Bronchus fibroblast of lung (primary cell): Measurements from ENCODE around the gene IDUA. TPM values are rescaled to one million over a fixed set of nuclear protein-coding genes. Genes with fewer than 3 reads are reported as not detected.

Source experiments
- total RNA-seq: library from RNA; depleted of rRNA; stranded (reverse); fragments of >200 nt; gene quantifications from 2 replicates; pipeline ENCODE4 v1.2.3, GENCODE V29; 2015

IDUA gene
- 1.0 and 4.8 TPM in 2 replicates for total RNA-seq

DNA sequence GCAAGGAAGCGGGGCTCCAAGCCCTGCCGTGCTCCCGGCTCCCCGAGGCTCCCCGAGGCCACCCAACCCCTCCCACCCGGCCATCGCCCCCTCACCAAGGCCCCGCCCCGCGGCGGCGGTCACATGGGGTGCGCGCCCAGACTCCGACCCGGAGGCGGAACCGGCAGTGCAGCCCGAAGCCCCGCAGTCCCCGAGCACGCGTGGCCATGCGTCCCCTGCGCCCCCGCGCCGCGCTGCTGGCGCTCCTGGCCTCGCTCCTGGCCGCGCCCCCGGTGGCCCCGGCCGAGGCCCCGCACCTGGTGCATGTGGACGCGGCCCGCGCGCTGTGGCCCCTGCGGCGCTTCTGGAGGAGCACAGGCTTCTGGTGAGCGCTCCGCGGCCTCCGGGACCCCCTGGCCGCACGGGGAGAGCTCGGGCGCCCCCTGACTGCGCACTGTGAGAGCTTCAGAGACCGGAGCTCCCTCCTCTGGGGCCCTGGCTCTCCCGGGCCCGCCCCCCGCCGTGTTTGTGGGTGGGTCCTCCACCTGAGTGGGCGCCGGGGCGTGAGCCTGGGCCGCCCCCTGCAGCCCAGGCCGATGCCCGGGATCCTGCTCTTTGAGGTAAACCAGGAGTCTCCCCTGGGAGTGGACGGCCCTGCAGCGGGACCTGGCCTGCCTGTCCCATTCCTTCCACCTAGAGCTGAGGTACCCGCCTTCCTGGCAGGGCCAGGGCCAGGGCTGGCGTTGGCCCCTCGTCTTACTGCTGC lies at the start of gene IDUA:
IDUA (plus strand) TSS at position 166 of the 745 bp plus-strand sequence; CDS start at position 207, 41 bp downstream.

DNA sequence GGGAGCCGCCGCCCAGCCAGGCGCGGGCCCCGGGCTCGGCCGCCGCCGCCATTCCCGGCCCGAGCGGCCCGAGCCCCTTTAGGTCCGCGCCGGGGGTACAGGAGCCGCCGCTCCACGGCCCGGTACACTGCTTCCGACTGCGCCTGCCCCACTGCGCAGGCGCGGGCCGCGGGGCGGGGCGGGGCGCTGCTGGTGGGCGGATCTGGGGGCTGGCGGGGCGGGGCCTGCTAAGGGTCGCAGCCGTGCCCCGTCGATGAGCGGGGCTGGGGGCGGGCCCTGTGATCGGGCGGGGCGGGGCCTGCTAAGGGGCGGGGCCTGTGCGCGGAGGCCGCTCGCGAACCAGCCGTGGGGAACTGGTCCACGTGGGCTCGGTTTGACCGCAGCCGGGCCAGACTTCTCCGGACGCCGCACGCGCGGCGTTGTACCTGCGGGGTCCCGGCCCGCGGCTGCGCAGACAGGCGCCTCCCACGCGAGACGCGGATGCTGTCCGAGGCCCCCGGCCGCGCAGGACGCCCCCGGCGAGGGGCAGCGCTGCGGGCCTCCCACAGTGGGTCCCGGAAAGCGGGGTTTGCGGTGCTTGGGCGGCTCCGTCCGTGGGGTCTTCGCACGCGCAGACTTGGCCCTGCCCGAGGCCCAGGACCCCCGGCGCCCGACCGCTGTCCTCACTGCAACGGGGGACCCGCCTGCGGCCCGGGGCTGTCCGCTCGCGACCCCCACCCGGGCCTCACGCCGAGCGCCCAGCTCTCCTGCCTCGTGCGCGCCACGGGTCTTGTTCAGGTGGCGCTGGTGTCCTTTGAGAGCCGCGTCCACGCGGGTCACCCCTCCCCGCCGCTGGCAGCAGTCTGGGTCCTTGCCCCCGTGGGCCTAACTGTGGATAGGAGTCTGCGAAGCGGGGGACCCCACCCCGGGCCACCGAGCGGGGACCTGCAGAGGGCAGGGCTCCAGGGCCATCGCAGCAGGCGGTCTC lies 13.1 kb upstream of the IDUA start, which contains the start of gene DGKQ:
DGKQ (minus strand) TSS at position 139 of the 967 bp plus-strand sequence; CDS start at position 52, 87 bp downstream.

GRCh38 chr4:993111-994029 lies 6.5 kb downstream of the IDUA start, which contains the start of gene SLC26A1:
SLC26A1 (minus strand) TSS chr4:993404; CDS start chr4:991703, 1,701 bp downstream.

DNA sequence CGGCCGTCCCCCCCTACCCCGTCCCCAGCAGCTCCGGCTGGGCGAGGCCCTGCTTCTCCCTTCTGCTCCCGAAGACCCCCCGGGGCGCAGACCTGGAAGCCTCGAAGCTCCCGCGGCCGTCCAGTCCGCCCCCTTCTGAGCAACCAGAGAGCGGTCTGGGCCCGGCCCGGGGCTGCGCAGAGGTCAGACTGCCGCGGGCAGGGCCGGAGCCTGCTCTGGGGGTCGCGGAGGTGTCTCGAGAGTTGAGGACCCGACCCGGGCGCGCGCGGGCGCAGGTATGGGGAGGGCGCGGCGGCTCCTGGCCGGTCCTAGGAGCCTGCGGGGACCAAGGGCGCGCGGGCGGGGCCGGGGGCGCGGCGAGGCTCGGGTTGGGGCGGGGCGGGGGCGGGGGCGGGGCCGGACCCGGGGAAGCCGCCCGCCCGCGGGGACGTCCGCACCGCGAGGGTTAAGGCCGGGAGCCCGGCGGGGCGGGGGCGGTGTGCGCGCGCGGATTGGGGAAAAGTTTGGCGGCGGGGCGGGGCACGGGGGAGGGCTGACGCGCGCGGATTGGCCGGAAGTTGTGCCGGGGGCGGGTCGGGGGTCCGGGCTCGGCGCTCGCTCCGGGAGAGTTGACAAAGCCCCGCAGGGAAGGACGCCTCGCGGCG lies 24.3 kb downstream of the IDUA start, which contains the start of gene FGFRL1:
FGFRL1 (plus strand) TSS at position 605 of the 644 bp plus-strand sequence. CDS start 860 bp downstream, outside the sequence.

Other genes with a start within 250 kb of the IDUA start
- under 0.01 TPM in 1 of 2 replicates, not detected in the other for gene CPLX1, start 160.9 kb upstream of the IDUA start, total RNA-seq
- 76.9 and 95.8 TPM in 2 replicates for gene GAK, start 54.7 kb upstream of the IDUA start, total RNA-seq
- gene TMEM175, start 54.6 kb upstream of the IDUA start, total RNA-seq = 15.9 and 16.6 TPM in 2 replicates
- gene DGKQ, start 13.5 kb upstream of the IDUA start, total RNA-seq = 7.7 TPM in 2 replicates
- gene SLC26A1, start 6.4 kb downstream of the IDUA start, total RNA-seq = not detected in 2 replicates
- gene FGFRL1, start 24.6 kb downstream of the IDUA start, total RNA-seq = 37.0 and 37.3 TPM in 2 replicates
- gene RNF212, start 126.5 kb downstream of the IDUA start, total RNA-seq = 0.30 and 0.34 TPM in 2 replicates
- 295 and 321 TPM in 2 replicates for gene SPON2, start 185.5 kb downstream of the IDUA start, total RNA-seq